Stomach (tissue), 9 donors: ENCODE measurements around the gene STK32C. TPM values are rescaled to one million over a fixed set of nuclear protein-coding genes. Genes with fewer than 3 reads are reported as not detected.
"Not testable (repeated sequence)": the region's sequence is repeated elsewhere in the genome, so short reads cannot be mapped to it uniquely, and the experiment has no call there.

Experiments
- DNase-seq, 2 donors: peaks; one replicate each; pipeline versions ENCODE4 v3.0.0 to v3.0.0-alpha.2; 2013 to 2019
- H3K27ac ChIP-seq, 5 donors: fragments of 200-600 bp in 4 of 5; sonication (generic) in 4 of 5; one replicate each; pipeline ENCODE4 v1.5.1; 2013 to 2019; ENCODE audit warnings: mild to moderate bottlenecking in 1 of 5, moderate library complexity in 1 of 5
- H3K27me3 ChIP-seq, 3 donors: fragments of 200-600 bp; sonication (generic); one replicate each; pipeline ENCODE4 v1.5.1; 2017 to 2019; ENCODE audit warnings: mixed run types in 1 of 3
- H3K36me3 ChIP-seq, 4 donors: fragments of 200-600 bp; sonication (generic); 1 replicate in 3 of 4; 2 replicates in 1 of 4; pipeline ENCODE4 v1.5.1; 2016 to 2019
- H3K4me1 ChIP-seq, 4 donors: fragments of 200-600 bp; sonication (generic); one replicate each; pipeline ENCODE4 v1.5.1; 2016 to 2019
- H3K4me3 ChIP-seq, 4 donors: fragments of 200-600 bp; sonication (generic) in 3 of 4; one replicate each; pipeline ENCODE4 v1.5.1; 2016 to 2019; ENCODE audit warnings: mild to moderate bottlenecking in 1 of 4
- H3K9me3 ChIP-seq, 4 donors: fragments of 200-600 bp; sonication (generic); one replicate each; pipeline ENCODE4 v1.5.1; 2016 to 2019
- EP300 ChIP-seq: sonication (generic); formaldehyde crosslinking; IDR thresholded peaks from one replicate; pipeline ENCODE4 v1.6.1; 2017; ENCODE audit warnings: antibody characterized with exemption
- POLR2A ChIP-seq, 4 donors: fragments of 450-650 bp; IDR thresholded peaks; one replicate each; pipeline ENCODE4 v1.6.1; 2016; ENCODE audit warnings: antibody characterized with exemption in 4 of 4, control low read depth in 2 of 4, mild to moderate bottlenecking in 1 of 4, moderate library complexity in 1 of 4
- POLR2AphosphoS5 ChIP-seq, 3 donors: sonication (generic); formaldehyde crosslinking; IDR thresholded peaks; one replicate each; pipeline ENCODE4 v1.6.1; 2016; ENCODE audit warnings: antibody characterized with exemption in 3 of 3
- WGBS, 5 donors: extraction: QIAGEN DNeasy Blood & Tissue Kit in 3 of 5; methylation state at CpG; one replicate each; pipeline versions ENCODE4 v1.1.5 to v1.1.7; 2013 to 2018; 5-methylcytosine and 5-hydroxymethylcytosine counted together
- intact Hi-C: fragments of 100-400 bp; cut with DNase I; formaldehyde crosslinking; loops from one replicate; pipeline ENCODE4 v1.15.1; 2023; ENCODE audit warnings: low total_unique reads
- polyA plus RNA-seq, 3 donors: library from polyadenylated mRNA; stranded (reverse); fragments of 200-250 nt; gene quantifications; one replicate each; pipeline ENCODE4 v1.2.3, GENCODE V29; 2013
- total RNA-seq, 5 donors: library from RNA; depleted of rRNA; stranded (reverse); fragments of >200 nt; gene quantifications; one replicate each; pipeline versions ENCODE4 v1.1.0 to v1.2.3, GENCODE V29; 2014 to 2016
- TF ChIP-seq, protein P1 (sequence below), 7 experiments: fragments of 450-650 bp in 4 of 7; fragments of 200-600 bp in 3 of 7; sonication (generic) in 3 of 7; IDR thresholded peaks; one replicate each; pipeline ENCODE4 v1.5.1; 2016 to 2019; ENCODE audit warnings: antibody characterized with exemption in 7 of 7, control low read depth in 2 of 7, mild to moderate bottlenecking in 1 of 7
- donor health status: healthy with polysubstance abuse.
- donor health status: Bipolar disorder and iron deficiency.
- donor health status: healthy.

The STK32C gene
- total and polyA plus RNA-seq, 8 donors, result 1.6 to 71.0 (median 7.9) TPM; not detected in 1

DNA sequence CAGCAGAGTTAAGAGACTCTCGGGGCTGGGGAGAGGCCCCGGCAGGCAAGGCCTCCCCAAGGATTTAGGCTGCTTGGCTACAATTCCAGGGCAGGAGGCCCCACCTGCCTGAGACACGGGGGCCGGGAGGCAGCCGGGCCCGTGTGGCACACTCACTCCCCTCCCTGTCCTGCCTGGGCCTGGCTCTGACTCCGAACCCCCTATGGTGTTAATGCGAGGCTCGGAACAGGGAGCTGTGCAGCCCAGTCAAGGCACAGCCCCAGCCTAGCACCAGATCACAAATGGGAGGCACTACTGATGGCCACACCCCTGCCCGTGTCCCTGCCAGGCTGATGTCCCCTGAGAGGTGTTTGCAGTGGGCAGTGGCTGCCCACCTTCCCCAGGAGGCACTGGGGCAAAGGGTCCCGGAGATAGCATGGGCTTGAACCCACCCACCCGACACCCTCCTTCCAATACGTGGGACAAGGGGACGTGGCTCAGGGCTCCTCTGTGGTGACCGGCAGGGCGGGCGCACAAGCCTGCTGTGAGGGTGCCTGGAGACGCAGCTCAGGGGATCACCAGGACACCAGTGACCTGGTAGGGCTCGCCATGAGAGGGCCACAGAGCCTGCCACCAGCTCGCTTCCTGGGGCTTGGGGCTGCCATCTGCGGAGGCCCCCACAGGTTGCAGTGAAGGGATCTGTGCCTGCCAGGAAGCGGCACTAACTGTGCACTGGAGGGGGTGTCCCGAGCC is 84.0 kb downstream of the STK32C start:
- intact Hi-C loops, result loop anchor here (2.0 to 10.0 kb wide), 2 partner anchors 127 to 231 kb away; no protein-coding TSS in a partner anchor
- Histone ChIP-seq H3K27me3 (no peaks in the 10 kb centered on the region), H3K4me3 (no peak overlapping the region), H3K27ac (no peak overlapping the region), H3K4me1 (peaks cover 0 to 8% (median 8%) of the 10 kb centered on the region in 4 donors), H3K36me3 (peaks cover 0 to 17% (median 0%) of the 10 kb centered on the region in 4 donors), H3K9me3 (no peaks in the 10 kb centered on the region)
- TF ChIP-seq, protein P1, sequence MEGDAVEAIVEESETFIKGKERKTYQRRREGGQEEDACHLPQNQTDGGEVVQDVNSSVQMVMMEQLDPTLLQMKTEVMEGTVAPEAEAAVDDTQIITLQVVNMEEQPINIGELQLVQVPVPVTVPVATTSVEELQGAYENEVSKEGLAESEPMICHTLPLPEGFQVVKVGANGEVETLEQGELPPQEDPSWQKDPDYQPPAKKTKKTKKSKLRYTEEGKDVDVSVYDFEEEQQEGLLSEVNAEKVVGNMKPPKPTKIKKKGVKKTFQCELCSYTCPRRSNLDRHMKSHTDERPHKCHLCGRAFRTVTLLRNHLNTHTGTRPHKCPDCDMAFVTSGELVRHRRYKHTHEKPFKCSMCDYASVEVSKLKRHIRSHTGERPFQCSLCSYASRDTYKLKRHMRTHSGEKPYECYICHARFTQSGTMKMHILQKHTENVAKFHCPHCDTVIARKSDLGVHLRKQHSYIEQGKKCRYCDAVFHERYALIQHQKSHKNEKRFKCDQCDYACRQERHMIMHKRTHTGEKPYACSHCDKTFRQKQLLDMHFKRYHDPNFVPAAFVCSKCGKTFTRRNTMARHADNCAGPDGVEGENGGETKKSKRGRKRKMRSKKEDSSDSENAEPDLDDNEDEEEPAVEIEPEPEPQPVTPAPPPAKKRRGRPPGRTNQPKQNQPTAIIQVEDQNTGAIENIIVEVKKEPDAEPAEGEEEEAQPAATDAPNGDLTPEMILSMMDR (IDR thresholded peaks at IDR 0.05), result no peak
- no peak for TF ChIP-seq POLR2AphosphoS5 (IDR thresholded peaks at IDR 0.05)
- TF ChIP-seq POLR2A (IDR thresholded peaks at IDR 0.05), result no peak
- no peak for TF ChIP-seq EP300
- 83 to 89% (median 85%) methylated on average over 3 to 23 of the region's 23 CpGs for WGBS, 5 donors
- no peak for DNase-seq

DNA sequence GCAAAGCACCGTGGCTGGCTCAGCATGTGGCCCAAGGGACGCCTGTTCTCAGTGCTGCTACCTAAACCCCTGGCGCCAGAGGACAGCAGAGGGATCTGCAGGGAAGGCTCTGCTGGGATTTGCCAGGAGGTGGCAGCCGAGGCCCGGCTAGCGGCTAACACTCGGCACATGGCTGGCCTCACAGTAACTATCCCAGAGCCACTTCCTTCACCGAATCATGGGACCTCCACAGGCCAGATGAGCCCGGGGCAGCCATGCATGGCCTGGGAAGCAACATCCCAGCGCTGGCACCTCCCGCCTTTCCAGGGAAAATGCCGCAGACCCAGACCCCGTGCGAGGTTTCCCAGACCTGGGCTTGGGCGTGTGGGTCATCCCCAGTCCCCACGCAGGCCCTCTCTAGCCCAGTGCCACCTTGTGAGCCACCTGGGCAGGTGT is 84.6 kb downstream of the STK32C start:
- no peaks in the 10 kb centered on the region for H3K27me3 ChIP-seq
- DNase-seq, result peak; percentile 75 to 93
- H3K4me3 ChIP-seq, result no peak overlapping the region
- WGBS, 5 donors, result 30 to 41% (median 40%) methylated on average over 6 to 16 of the region's 16 CpGs
- TF ChIP-seq, protein P1 (IDR thresholded peaks at IDR 0.05), result peak in 5 of 7 experiments; percentile 78 to 93 (median 80)
- TF ChIP-seq EP300 (no peak), POLR2AphosphoS5 (IDR thresholded peaks at IDR 0.05) (no peak)
- intact Hi-C loops, result loop anchor here (2.0 to 10.0 kb wide), 2 partner anchors 128 to 232 kb away; no protein-coding TSS in a partner anchor
- peaks cover 0 to 8% (median 8%) of the 10 kb centered on the region in 4 donors for H3K4me1 ChIP-seq
- H3K27ac ChIP-seq, result no peak overlapping the region
- H3K9me3 ChIP-seq, result no peaks in the 10 kb centered on the region
- H3K36me3 ChIP-seq, result peaks cover 0 to 17% (median 0%) of the 10 kb centered on the region in 4 donors

DNA sequence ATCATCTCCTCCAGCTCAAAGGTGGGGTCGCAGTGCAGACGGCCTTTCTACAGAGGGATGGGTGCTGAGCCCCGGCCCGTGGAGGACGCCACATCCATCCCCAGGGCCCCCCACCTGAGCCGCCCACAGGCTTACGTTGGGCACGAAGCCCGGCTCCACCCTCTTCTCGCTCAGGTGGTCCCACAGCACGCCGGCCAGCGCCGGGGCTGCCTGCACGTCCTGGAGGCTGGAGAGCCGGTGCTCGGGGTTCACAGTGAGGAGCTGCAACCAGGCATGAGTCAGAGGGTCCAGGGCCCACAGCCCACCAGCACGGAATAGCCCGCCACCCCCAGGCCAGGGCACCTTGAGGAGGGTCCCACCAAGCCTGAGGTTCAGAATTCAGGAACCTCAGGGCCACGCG is 85.0 kb downstream of the STK32C start:
- peaks cover 0 to 2% (median under 1%) of the 10 kb centered on the region in 4 donors for H3K9me3 ChIP-seq
- no peaks in the 10 kb centered on the region for H3K27me3 ChIP-seq
- no peak overlapping the region for H3K27ac ChIP-seq
- WGBS, 5 donors, result 69 to 87% (median 74%) methylated on average over 18 to 21 of the region's 21 CpGs
- DNase-seq, result no peak
- H3K4me1 ChIP-seq, result peaks cover 0 to 8% (median 8%) of the 10 kb centered on the region in 4 donors
- intact Hi-C loops, result loop anchor here (2.0 to 10.0 kb wide), 2 partner anchors 128 to 232 kb away; no protein-coding TSS in a partner anchor
- no peak overlapping the region for H3K4me3 ChIP-seq
- H3K36me3 ChIP-seq, result peaks cover 0 to 17% (median 0%) of the 10 kb centered on the region in 4 donors
- TF ChIP-seq EP300, result no peak
- TF ChIP-seq POLR2A (IDR thresholded peaks at IDR 0.05), result no peak
- TF ChIP-seq, protein P1 (IDR thresholded peaks at IDR 0.05), result no peak
- no peak for TF ChIP-seq POLR2AphosphoS5 (IDR thresholded peaks at IDR 0.05)

DNA sequence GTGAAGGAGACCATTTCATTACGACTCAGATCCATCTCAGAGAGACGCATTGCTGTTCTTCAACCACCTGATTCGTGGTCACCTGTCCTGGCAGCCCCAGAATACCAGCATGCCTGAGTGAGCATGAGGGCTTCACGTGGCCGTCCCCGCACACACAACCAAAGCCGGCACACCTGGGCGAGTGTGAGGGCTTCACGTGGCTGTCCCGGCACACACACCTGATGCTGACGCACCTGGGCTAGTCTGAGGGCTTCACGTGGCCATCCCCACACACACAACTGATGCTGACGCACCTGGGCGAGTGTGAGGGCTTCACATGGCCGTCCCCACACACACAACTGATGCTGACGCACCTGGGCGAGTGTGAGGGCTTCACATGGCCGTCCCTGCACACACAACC is 86.8 kb downstream of the STK32C start:
- WGBS, 5 donors, result 89 to 93% (median 90%) methylated on average over 4 to 18 of the region's 18 CpGs
- DNase-seq, H3K27me3 ChIP-seq, H3K4me1 ChIP-seq, H3K27ac ChIP-seq, H3K4me3 ChIP-seq: not testable (repeated sequence)
- intact Hi-C loops, result loop anchor here (10.0 kb wide), 1 partner anchor 234 kb away; no protein-coding TSS in a partner anchor
- peaks cover 0 to 20% (median 14%) of the 10 kb centered on the region in 4 donors for H3K9me3 ChIP-seq
- peaks cover 0 to 12% (median 0%) of the 10 kb centered on the region in 4 donors for H3K36me3 ChIP-seq
